GM19240 (cell line): Measurements from ENCODE around the gene ZNF574.
"Not testable (repeated sequence)": the region's sequence is repeated elsewhere in the genome, so short reads cannot be mapped to it uniquely, and the experiment has no call there.

Source experiments
- DNase-seq: peaks from one replicate; pipeline ENCODE4 v3.0.0; 2011; ENCODE audit warnings: low spot score; ENCODE audit not compliant: insufficient read length

The ZNF574 gene

GRCh38 chr19:42075616-42076379 is at the start of gene ZNF574:
Gene ZNF574 (plus strand): TSS chr19:42076166. CDS start chr19:42078607, 2,441 bp downstream.
- DNase-seq = peak; percentile 97

GRCh38 chr19:42028304-42029216 is 47.4 kb upstream of the ZNF574 start:
- DNase-seq = no peak

- DNase-seq = no peak
These were observed 45.1 kb upstream of the ZNF574 start for GRCh38 chr19:42030645-42031440.

GRCh38 chr19:42032431-42032830 is 43.5 kb upstream of the ZNF574 start:
- DNase-seq = no peak

- DNase-seq = no peak
These were observed 42.6 kb upstream of the ZNF574 start for GRCh38 chr19:42033413-42033812.

GRCh38 chr19:42034640-42035391 is 41.1 kb upstream of the ZNF574 start:
- peak; percentile 80 for DNase-seq

GRCh38 chr19:42037649-42038048 is 38.3 kb upstream of the ZNF574 start:
- no peak for DNase-seq

GRCh38 chr19:42038666-42039065 is 37.3 kb upstream of the ZNF574 start:
- no peak for DNase-seq

GRCh38 chr19:42040031-42040430 is 35.9 kb upstream of the ZNF574 start:
- no peak for DNase-seq

GRCh38 chr19:42040491-42040890 is 35.5 kb upstream of the ZNF574 start:
- not testable (repeated sequence) for DNase-seq

- DNase-seq = no peak
These were observed 33.4 kb upstream of the ZNF574 start for GRCh38 chr19:42042455-42043170.

- DNase-seq = no peak
These were observed 30.4 kb upstream of the ZNF574 start for GRCh38 chr19:42045575-42045974.

GRCh38 chr19:42048992-42049391 is 27.0 kb upstream of the ZNF574 start:
- DNase-seq = no peak

GRCh38 chr19:42051166-42052115 is 24.5 kb upstream of the ZNF574 start:
- no peak for DNase-seq

GRCh38 chr19:42052241-42052863 is 23.6 kb upstream of the ZNF574 start:
- no peak for DNase-seq

GRCh38 chr19:42053037-42053935 is 22.7 kb upstream of the ZNF574 start:
- DNase-seq = no peak

- DNase-seq = no peak
These were observed 21.8 kb upstream of the ZNF574 start for GRCh38 chr19:42054205-42054604.

GRCh38 chr19:42057846-42058245 is 18.1 kb upstream of the ZNF574 start:
- DNase-seq = no peak
